GM18505 (cell line): ENCODE measurements around the gene UGT1A10.

Experiments used
- ATAC-seq: cut with Tn5 transposase; IDR thresholded peaks from one replicate; pipeline ENCODE4 v1.9.1; 2021; ENCODE audit not compliant: unreplicated experiment
- POLR2A ChIP-seq: IDR thresholded peaks from 4 replicates; pipeline ENCODE4 v1.6.1; 2011; ENCODE audit warnings: borderline replicate concordance; ENCODE audit not compliant: insufficient read depth, insufficient read length; ENCODE audit errors: extremely low read depth

The UGT1A10 gene

DNA sequence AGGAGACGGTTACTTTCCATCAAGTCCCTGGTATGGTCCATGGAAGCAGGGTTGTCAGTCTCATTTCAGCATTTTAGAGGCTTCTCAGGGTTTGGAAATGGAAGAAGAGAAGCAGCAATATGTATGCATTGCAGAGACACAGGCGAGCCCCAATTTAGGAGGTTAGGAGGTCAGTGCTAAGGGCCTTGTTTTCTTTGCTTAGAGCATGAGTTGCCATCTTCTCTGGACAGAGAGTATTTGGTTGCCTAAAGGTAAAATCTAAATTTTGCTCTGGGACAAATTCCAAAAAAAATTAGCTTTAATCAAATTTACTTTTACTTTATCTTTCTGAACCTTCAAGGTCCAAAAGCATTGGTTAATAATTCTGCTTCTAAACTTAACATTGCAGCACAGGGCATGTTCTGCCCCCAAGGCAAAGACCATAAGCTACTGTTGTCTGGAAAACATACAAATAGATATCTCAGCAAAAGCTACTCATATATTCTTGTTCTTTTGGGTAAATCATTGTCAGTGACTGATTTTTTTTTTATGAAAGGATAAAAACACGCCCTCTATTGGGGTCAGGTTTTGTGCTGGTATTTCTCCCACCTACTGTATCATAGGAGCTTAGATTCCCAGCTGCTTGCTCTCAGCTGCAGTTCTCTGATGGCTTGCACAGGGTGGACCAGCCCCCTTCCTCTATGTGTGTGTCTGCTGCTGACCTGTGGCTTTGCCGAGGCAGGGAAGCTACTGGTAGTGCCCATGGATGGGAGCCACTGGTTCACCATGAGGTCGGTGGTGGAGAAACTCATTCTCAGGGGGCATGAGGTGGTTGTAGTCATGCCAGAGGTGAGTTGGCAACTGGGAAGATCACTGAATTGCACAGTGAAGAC, 35.3 kb downstream of the UGT1A10 start, which contains the start of gene UGT1A9:
TSS of gene UGT1A9 (plus strand) at position 609 of the 872 bp plus-strand sequence. CDS start at position 646, 37 bp downstream.
- ATAC-seq = no peak
- no peak for TF ChIP-seq POLR2A

DNA sequence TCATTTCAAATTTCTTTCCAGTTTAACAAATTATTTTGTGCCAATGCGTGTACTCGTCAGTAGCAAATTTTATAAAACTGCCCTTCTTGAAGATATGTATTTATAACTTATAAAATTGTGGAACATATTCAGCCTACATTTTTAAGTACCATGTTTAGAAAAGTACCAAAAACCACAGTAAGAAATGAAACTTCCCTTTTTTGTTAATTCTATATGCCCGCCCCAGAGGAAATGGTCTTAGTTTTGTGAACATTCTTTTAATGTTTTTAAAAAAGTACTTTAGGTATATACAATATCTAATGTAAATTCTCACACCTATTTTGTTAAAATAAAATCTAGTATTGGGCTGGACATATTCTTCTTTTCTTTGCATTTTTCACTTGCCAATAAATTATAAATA, 36.6 kb downstream of the UGT1A10 start:
- no peak for TF ChIP-seq POLR2A
- no peak for ATAC-seq

DNA sequence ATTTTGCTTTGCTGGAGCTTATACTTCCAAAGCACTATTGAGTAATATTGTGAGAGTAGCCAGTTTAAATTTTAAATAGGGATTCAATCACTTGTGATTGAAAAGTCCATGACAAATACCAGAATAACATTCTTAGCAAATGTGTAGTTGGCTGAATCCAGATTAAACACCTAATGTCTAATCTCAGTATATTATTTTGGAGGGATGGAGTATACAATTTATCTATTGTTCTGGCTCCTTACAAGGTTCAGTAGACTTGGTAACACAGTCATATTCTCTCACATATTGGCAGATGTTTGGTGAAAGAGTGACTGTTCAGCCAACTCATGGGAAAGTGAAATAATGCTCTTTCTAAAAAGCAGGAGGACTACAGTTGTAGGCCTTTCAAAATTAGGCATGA, 37.6 kb downstream of the UGT1A10 start:
- TF ChIP-seq POLR2A = no peak
- ATAC-seq = no peak

DNA sequence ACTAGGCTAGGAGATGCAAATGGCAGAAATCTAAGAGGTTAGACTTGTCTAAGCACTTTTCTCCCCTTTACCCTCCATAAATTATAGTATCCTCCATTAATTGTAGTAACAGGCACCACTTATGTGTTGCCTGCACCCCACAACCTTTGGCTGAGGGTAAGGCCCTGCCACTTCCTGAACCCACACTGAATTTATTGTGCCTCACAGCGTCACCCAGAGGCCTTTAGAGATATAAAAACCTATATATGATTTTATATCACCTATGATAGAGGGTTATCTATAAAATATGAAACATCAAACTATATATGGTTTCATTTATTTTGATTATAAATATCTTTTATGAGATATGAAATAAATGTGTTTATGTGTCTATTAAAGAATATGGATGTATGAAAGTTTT, 38.1 kb downstream of the UGT1A10 start:
- TF ChIP-seq POLR2A = no peak
- ATAC-seq = no peak

DNA sequence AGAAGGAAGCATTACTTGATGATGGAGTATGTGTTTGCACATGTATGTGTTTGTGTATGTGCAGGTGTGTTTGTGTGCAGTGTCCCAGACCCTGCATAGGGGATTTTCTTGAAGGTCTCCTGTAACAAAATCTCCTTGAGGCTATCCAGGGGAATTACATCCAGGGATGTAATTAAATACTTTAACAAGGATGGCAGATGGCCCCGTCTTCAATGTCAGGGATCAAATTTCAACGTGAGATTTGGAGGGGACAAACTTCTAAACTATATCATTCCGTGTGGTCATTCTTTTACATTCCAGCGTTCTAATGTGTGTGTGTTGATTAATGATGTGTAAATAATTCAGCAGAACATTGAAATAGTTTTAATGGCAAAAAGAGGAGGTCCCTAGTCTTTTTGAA, 38.7 kb downstream of the UGT1A10 start:
- no peak for TF ChIP-seq POLR2A
- ATAC-seq = no peak

DNA sequence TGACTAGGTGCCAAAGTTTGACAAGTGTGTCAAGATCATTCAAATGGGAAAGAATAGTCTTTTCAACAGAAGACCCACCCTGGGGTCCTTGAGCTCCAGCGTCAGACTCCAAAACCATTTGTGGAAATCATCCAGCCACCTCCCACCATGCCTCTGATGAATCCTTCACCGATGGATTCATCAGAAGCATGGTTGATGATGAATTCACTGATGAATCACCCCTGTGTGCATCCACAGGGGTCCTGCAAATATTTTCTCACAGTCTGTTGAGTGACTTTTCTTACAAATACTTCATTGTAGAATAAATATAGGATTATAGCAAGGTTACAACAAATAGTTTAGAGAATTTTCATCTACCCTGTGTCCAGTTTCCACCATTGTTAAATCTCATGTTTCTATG, 39.8 kb downstream of the UGT1A10 start:
- no peak for ATAC-seq
- TF ChIP-seq POLR2A = no peak

DNA sequence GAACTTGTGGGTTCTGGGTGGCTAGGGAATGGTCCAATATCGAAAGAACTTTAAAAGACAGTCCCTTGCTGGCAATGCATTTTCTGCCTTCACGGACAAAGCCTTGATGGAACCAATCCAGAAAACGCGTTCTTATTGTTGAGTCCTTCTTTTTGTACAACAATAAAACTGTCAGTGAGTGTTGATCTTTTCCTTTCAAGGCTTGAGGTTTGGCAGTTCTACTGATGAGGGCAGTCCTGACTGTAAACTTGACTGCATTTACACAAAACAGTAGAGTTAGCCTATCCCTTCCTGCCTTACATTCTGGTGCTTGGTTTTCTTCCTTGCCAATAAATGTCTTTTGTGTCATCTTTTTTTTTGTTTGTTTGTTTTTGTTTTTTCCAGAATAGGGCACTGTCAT, 42.9 kb downstream of the UGT1A10 start:
- TF ChIP-seq POLR2A = no peak
- no peak for ATAC-seq

DNA sequence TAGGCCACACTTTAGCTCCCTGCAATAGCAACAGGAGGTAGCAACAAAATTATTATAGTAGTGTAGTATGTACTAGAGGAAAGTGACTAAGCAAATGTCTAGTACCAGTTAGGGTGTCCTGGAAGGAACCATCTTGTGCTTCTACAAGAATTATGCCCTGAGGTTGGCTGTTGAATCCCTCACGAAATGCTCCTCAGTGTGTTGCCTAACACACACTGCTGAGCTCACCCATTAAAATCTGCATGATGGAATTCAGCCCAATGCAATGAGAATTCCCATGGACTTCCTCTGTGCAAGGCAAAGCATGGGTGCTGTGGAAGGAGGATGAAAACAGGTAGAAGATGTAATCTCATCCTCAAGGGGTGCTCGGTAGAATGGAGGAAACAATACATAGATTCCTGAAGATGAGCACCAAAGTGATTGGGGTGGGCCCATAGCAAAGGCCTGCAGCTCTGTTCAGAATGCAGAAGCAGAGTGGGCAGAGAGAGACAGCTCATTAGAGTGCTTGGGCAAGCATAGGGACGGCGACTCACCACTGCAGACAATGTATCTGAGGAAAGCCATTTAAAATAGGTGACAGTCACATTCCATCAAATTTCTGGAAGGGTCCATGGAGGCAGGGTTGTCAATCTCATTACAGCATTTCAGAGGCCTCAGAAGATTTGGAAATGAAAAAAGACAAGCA, 44.3 kb downstream of the UGT1A10 start:
- TF ChIP-seq POLR2A = no peak
- no peak for ATAC-seq

DNA sequence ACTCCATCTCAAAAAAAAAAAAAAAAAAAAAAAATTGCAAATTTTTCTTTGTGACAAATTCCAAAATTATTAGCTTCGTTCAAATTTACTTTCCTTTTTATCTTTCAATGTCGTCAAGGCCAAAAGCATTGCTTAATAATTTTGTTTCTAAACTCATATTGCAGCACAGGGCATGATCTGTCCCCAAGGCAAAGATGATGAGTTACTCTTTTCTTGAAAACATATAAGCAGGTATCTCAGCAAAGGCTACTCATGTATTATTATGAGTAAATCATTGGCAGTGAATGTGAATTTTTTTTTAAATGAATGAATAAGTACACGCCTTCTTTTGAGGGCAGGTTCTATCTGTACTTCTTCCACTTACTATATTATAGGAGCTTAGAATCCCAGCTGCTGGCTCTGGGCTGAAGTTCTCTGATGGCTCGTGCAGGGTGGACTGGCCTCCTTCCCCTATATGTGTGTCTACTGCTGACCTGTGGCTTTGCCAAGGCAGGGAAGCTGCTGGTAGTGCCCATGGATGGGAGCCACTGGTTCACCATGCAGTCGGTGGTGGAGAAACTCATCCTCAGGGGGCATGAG, 45.4 kb downstream of the UGT1A10 start, which contains the start of gene UGT1A7:
TSS of gene UGT1A7 (plus strand) at position 381 of the 579 bp plus-strand sequence. CDS start at position 418, 37 bp downstream.
- no peak for TF ChIP-seq POLR2A
- ATAC-seq = no peak

DNA sequence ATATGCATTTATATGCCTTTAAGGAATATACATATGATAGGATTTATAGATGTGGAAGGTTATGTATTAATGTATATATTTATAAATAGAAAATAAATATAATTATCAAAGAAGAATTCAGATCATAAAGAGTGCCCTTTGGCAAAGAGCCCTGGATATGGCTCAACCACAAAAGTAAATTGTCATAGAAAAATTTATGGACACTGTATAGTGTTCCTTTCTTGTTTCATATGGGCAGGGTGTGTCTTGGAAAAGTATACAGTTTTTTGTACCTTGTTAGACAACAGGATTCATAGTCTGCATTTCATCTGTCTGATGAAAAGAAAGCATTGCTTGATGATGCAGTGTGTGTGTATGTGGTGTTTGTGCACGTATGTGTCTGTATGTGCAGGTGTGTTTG, 48.4 kb downstream of the UGT1A10 start:
- TF ChIP-seq POLR2A = no peak
- ATAC-seq = no peak

DNA sequence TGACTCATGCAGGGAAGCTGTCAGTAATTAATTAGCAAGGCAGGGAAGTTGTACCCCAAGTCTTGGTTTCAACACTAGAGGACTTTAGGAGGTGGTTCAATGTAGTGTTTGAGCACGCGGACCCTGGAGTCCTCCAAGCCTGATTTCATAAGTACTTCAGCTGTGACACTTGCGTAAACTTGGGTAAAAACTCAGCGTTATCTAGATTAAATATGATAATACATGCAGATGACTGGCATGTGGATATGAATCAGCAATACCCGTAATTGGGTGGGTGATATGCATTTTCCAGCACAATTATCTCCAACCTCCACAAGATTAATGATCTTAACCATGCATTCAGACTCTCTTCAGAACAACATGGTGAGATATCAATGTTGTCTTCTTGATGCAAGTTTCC, 50.7 kb downstream of the UGT1A10 start:
- TF ChIP-seq POLR2A = no peak
- no peak for ATAC-seq

DNA sequence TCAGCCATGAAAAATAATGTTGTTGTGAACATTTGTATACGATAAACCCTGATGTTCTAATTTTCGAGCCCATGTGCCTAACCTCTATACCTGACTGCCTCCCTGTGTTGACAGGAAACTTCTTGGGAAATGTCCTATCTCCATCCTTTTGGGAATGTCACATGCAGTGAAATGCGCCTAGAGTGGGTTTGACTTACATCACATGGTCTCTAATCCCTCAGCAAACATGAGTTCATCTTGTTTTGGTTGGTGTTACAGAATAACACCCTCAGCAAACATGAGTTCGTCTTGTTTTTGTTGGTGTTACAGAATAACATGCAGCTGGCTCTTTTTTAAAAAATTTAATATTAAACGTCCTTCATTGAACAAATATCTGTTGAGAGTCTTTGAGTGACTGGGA, 52.1 kb downstream of the UGT1A10 start:
- no peak for ATAC-seq
- no peak for TF ChIP-seq POLR2A

DNA sequence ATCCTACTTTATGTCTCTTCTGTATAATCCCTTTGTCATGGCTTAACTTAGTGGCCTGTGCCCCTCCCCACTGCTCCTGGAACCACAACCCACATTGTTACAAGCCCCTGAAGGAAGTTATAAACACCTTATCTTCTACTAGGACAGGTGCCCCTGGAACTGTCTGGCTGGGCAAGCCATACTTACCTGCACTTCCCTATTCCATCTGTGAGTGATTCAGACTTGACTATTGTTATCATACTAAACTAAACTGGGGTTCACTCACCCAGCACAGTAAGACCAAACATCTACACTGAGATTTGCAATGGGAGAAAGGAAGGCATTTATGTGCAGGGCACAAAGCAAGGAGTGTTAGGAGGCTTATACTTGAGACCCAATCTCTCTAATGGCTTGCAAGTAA, 52.8 kb downstream of the UGT1A10 start:
- TF ChIP-seq POLR2A = no peak
- no peak for ATAC-seq

DNA sequence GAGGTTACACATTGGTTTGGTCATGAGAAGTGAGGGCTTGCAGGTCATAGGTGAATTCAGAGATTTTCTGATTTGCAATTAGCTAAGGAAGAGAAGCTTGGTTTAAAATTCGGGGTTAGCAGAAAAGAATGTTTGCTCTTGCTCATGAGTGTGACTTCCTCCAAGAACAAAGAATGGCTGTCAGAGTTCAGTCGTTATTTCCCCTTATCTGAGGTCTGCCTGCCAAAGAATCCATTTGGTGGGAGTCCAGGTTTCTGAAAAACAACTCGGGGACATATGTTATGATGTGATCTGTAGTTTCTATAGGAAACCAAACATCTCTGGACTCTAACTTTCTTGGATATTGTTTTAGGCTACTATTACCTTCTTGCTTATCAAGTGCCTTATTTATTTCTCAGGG, 53.3 kb downstream of the UGT1A10 start:
- no peak for TF ChIP-seq POLR2A
- no peak for ATAC-seq

DNA sequence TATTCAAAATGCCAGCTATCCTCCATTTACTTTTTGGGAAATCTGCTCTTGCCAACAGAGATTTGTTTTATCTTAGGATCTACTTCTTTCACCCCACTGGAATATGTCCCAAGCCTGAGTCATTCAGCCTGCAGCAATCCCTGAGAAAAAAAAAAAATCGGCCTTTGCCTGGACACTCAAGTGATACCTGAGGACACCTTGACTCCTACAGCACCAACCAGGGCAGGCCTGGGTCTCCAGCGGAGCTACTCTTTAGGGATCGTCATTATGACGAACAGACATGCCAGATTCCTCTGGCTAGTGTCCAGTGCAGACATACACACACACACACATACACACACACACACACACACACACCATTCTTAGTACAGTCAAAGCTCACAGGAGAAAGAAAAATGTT, 54.2 kb downstream of the UGT1A10 start:
- TF ChIP-seq POLR2A = no peak
- no peak for ATAC-seq
